CD4-positive, alpha-beta T cell treated with Interleukin-10 for 1 hour (primary cell): ENCODE measurements around the gene MAGEB3.
"Not testable (repeated sequence)": the region's sequence is repeated elsewhere in the genome, so short reads cannot be mapped to it uniquely, and the experiment has no call there.

Experiments used
- DNase-seq: peaks from one replicate; pipeline ENCODE4 v3.0.0-alpha.2; 2020

MAGEB3 gene, protein sequence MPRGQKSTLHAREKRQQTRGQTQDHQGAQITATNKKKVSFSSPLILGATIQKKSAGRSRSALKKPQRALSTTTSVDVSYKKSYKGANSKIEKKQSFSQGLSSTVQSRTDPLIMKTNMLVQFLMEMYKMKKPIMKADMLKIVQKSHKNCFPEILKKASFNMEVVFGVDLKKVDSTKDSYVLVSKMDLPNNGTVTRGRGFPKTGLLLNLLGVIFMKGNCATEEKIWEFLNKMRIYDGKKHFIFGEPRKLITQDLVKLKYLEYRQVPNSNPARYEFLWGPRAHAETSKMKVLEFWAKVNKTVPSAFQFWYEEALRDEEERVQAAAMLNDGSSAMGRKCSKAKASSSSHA

GRCh38 chrX:30230395-30230794, at the start of gene MAGEB3:
TSS of gene MAGEB3 (plus strand) at chrX:30230657. CDS start at chrX:30235925, 5,268 bp downstream.
- DNase-seq = no peak

DNA sequence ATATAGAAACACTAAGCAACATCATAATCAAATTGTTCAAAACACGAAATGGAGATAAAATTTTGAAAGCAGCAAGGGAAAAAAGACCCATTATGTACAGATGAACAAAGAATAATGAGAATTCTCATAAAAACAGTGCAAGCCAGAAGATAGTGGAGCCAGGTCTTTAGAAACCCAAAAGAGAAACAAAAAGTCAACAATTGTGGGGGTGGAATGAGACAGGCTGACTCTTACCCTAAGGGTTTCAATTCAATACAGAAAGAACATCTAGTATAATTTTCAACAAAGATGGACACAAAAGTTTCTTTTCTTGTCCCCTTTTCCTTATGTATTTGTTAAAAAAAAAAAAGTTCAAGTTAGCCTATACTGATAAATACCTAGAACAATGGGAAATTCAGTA, 49.1 kb upstream of the MAGEB3 start:
- DNase-seq = no peak

DNA sequence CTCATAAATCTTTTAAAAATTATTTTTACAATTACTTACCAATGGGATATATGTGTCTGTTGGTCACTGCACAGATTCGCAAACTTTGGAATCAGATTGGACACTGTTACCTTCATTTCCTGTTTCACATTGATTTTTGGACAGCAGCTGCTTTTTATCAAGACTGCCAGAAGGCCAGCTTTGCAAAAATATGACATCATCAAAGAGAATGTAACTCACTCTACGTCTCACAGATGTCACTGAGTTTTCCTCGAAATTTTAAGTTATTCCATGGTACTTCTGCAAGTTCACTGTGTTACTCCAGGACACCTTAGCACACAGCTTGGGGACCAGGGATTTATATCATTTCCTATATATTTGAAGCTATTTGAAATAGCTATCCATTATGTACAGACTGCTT, 46.9 kb upstream of the MAGEB3 start:
- no peak for DNase-seq

- no peak for DNase-seq
Measured at GRCh38 chrX:30190426-30190825, 40.0 kb upstream of the MAGEB3 start.

DNA sequence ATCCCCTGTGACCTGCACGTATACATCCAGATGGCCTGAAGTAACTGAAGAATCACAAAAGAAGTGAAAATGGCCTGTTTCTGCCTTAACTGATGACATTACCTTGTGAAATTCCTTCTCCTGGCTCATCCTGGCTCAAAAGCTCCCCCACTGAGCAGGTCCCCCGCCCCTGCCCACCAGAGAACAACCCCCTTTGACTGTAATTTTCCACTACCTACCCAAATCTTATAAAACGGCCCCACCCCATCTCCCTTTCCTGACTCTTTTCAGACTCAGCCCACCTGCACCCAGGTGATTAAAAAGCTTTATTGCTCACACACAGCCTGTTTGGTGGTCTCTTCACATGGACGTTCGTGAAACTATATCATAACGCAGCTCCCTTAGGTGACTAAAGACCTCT, 36.5 kb upstream of the MAGEB3 start:
- not testable (repeated sequence) for DNase-seq

- DNase-seq = no peak
Measured at GRCh38 chrX:30196322-30196721, 34.1 kb upstream of the MAGEB3 start.

DNA sequence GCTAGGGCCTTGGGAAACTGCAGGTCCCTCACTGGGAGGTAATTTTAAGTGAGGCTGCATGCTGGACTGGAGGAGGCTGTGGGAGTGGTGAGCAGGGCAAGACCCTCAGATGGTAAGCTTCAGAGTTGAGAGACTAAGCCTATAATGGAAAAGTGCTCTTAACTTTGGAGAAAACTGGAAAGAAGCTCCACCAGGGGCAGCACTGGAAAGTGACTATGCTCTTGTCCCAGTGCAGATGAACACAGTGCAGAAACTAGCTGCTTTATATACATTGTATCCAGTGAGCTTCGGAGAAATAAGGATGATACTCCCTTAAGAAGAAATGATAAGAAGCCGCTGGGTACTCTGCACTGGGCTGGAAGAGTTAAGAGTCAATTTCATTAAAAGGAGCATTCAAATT, 18.3 kb upstream of the MAGEB3 start:
- DNase-seq = no peak

DNA sequence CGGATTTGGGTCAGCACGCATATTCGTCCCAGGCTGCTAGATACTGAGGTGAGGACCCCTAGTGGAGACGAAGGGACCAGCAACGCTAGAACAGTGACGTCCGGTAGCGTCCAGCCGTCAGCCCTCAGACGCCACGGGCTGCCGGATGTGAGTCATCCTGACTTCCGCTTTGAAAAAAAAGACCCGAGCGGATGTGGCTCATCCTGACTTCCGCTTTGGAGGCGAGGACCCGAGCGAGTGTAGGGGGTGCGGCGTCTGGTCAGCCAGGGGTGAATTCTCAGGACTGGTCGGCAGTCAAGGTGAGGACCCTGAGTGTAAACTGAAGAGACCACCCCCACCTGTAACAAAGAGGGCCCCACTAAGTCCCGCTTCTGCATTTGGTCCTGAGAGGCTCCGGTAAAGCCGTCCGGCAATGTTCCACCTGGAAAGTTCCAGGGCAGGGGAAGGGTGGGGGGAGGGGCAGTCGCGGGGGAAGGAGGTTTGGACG, 15.1 kb upstream of the MAGEB3 start, which contains the start of gene MAGEB2:
Gene MAGEB2, plus strand, starts transcription at position 207 of the 487 bp plus-strand sequence. CDS start 3,018 bp downstream, outside the sequence.
- DNase-seq = no peak

DNA sequence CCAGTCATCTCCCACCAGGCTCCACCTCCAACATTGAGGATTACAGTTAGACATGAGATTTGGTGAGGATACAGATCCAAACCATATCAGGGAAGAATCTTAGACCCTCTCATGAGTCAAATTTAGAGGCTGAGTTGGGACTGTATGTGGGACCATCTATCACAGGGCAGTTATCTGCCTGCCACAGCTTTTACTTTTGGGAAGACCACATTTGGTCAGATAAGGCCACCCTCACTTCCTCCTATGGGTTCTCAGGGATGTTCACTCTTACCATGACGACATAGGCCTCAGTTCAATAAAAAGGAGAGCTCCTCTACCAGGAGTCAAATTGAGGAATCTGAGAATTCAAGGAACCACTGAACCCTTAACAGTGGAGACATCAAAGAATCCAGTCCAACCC, 13.0 kb upstream of the MAGEB3 start:
- DNase-seq = no peak

DNA sequence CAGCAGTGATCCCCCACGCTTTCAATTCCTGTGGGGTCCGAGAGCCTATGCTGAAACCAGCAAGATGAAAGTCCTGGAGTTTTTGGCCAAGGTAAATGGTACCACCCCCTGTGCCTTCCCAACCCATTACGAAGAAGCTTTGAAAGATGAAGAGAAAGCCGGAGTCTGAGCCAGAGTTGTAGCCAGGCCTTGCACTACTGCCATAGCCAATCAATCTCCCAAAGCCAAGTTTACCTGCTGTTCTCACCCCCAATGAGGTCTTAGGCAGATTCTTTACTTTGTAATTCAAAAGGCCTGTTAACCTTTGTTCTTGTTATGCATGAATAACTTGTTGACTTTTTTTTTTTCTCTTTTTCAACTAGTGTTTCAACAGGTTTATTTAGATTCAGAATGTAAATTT, 11.1 kb upstream of the MAGEB3 start:
- no peak for DNase-seq

DNA sequence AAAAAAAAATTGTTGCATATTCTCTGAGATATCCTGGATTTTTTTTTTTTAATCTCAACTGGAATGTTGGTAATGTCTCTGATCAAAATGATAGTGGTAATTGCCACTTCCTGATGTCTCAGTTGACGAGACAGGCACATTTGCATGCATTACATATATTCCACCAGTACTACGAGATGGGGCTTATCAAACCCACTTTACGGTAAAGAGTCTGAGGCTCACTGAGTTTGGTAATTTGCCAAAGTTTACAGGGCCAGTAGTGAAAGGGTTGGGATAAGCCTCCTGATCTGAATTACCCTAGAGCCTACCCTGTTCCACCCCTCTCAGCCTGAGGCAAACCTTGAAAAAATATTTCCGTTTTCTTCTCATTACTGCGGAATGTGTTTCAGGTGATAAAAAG, 9.8 kb upstream of the MAGEB3 start:
- no peak for DNase-seq

GRCh38 chrX:30224536-30224935, 5.9 kb upstream of the MAGEB3 start:
- no peak for DNase-seq

GRCh38 chrX:30228526-30228925, 1.9 kb upstream of the MAGEB3 start:
- DNase-seq = no peak

DNA sequence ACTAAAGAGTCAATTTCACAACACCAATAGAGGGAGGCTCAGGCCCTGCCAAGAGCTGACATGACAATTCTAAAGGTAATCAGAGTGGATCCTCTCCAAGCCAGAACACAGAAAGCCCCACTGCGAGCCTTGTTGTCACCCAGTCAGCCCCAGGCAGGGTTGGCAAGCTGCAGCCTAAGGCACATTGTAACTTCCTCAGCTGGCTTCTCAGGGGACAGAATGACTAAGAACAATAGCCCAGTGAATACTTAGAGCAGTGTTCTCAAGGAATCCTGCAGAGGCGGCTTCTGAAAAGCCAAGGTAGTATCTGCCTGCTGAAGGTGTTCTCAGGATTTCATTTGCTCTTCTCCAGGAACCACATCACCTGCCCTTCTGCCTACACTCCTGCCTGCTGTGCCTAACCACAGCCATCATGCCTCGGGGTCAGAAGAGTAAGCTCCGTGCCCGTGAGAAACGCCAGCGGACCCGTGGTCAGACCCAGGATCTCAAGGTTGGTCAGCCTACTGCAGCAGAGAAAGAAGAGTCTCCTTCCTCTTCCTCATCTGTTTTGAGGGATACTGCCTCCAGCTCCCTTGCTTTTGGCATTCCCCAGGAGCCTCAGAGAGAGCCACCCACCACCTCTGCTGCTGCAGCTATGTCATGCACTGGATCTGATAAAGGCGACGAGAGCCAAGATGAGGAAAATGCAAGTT, 11.4 kb downstream of the MAGEB3 start, which contains the start of gene MAGEB4:
Gene MAGEB4, plus strand, starts transcription at position 277 of the 692 bp plus-strand sequence. Its CDS starts 136 bp downstream, at position 413.
- DNase-seq = no peak

DNA sequence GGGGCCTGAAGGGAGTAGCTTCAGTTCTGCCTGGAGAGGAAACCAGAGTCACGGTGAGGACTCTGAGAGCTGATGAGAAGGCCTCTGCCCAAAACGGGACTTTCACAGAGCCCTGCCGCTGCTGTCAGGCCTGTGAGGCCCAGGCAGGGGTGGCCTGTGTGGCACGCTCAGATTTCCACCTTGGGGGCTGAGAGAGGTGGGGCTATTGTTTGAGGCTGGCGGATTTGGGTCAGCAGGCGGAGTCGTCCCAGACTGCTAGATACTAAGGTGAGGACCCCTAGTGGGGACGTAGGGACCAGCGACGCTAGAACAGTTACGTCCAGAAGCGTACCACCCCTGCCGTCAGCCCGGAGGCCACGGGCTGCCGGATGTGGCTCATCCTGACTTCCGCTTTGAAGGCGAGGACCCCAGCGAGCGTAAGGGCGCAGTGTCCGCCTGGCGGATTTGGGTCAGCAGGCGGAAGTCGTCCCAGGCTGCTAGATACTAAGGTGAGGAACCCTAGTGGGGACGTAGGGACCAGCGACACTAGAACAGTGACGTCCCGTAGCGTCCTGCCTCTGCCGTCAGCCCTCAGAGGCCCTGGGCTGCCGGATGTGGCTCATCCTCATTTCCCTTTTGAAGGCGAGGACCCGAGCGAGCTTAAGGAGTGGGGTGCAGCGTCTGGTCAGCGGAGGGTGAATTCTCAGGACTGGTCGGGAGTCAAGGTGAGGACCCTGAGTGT, 16.5 kb downstream of the MAGEB3 start, which contains the start of gene MAGEB1:
Gene MAGEB1, plus strand, starts transcription at position 378 of the 721 bp plus-strand sequence. CDS start 3,348 bp downstream, outside the sequence.
- DNase-seq = no peak

DNA sequence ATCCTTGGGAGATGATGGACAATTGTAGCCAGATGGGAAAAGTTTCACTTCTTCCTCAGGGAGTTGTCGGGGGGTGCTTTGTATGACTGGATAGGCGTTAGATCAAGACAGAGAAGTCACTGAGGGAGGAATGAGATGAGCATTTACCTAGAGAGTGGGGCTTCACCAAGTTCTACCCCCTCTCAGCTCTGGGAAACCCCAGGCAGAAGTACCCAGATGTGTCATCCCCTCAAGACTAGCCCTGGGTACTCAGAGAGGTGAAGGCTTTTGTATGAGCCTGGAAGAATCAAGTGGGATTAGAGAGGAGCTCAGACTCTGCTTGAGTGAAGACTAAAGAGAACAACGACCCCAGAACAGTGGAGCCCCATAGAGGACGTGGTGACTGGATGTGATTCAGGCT, 18.4 kb downstream of the MAGEB3 start:
- DNase-seq = no peak

GRCh38 chrX:30253257-30253656, 22.8 kb downstream of the MAGEB3 start:
- DNase-seq = no peak

GRCh38 chrX:30259927-30260326, 29.5 kb downstream of the MAGEB3 start:
- no peak for DNase-seq

DNA sequence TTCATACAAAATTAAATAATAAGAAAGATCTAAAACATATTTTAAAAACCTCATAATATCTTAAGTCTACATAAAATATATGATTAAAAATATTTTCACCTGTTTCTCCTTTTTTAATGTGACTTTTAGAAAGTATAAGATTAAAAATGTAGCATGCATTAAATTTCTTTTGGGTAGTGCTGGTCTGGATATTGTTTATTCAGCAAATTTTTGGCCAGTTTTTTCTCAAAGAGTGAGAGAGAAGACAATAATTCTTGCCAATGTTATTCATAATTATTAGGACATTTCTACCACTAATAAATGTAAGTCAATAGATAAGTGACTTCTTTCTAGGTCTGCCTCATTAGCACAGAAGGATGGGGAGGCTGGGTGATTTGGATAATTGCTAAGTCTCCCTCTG, 30.6 kb downstream of the MAGEB3 start:
- DNase-seq = no peak

DNA sequence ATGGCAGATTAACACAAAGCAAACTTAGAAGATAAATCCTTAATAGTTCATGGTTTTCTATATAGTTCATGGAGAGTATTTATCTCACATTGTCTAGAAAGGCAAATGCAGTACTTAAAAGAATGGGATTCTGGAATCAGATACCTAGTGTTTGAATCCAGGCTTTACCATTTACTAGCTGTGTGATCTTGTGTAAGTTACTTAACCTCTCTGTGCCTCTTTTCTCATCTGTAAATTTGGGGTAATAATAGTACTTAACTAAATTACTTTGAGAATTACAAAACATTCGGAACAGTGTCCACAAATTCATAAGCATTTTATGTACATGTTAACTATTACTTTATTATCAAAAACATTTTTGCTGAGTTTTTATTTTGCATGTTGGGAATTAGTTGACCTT, 32.3 kb downstream of the MAGEB3 start:
- DNase-seq = no peak

- DNase-seq = no peak
Measured at GRCh38 chrX:30270639-30271038, 40.2 kb downstream of the MAGEB3 start.

DNA sequence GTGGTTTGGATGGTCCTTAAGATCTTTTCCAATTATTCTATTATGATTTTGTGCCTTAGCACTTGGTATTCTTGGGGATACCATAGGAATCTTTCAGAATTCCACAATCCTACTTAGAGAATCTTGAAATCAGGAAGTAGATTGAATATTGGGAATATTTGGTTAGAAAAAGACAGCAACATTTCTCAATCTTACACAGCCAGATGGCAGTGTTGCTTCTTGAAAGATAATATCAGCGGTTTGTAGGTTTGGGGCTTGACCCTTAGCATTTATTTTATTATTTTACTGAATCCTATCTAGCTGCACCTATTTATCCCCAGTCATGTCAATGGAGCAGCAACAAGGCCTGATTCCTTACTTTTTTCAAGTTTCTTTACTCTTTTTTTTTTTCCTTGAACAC, 45.0 kb downstream of the MAGEB3 start:
- no peak for DNase-seq

DNA sequence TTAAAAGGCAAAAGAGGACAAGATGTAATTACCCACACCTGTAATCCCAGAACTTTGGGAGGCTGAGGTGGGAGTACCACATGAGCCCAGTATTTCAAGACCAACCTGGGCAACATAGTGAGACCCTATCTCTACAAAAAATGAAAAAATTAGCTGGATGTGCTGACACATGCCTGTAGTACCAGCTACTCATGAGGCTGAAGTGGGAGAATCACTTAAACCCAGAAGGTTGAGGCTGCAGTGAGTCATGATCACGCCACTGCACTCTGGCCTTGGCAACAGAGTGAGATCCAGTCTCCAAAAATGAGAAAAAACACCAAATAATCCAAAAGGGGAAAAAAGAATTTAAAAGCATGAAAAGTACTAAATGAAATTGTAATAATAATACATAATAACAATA, 47.9 kb downstream of the MAGEB3 start:
- DNase-seq = no peak
